Mononuclear cell (primary cell): ENCODE measurements around the gene ZNF681. TPM values are rescaled to one million over a fixed set of nuclear protein-coding genes. Genes with fewer than 3 reads are reported as not detected.

Experiments used
- total RNA-seq: library from RNA; depleted of rRNA; stranded (reverse); fragments of >200 nt; gene quantifications from one replicate; pipeline ENCODE4 v1.2.3, GENCODE V29; 2012

The ZNF681 gene
- total RNA-seq, 1 donor: 2.0 TPM

Other genes with a start within 250 kb of the ZNF681 start
- gene ZNF675, start 71.7 kb downstream of the ZNF681 start, total RNA-seq: 26.6 TPM
- 2.9 TPM for gene ZNF726, start 156.0 kb upstream of the ZNF681 start, total RNA-seq